Measurements from ENCODE around the gene SPATA6L.

SPATA6L gene

DNA sequence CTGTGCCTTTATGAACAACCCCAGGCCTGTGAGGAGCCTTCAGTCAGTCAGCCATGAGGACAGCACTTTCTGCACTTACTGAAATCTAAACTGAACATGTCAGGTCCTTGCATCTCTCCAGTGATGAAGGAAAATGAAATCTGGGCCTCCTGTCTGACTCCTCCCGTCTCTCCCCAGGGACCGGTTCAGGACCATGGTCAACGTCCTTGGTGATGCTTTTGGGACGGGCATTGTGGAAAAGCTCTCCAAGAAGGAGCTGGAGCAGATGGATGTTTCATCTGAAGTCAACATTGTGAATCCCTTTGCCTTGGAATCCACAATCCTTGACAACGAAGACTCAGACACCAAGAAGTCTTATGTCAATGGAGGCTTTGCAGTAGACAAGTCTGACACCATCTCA, 81.1 kb downstream of the SPATA6L start:
- no peak for DNase-seq (ENCODE audit: low read depth in 2 of 2)

DNA sequence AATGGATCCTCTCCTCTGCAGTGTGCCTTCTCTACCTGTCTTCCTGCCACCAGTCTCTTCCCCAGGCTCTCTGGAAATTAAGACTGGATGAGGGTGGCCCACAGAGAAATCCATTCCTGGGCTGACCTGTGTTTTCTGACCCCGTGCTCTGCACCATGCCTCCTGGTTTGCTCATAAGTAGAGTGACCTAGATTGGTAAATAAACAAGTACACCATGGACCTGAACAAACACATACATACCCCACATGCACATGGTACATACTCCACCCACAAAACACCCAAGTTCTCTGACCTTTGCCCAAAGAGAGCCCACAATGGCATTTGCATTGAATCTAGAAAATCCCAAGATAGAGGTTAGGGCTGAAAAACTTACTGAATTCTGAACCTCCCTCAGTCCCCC, 81.6 kb downstream of the SPATA6L start:
- no peak for DNase-seq (ENCODE audit: low read depth in 2 of 2)

DNA sequence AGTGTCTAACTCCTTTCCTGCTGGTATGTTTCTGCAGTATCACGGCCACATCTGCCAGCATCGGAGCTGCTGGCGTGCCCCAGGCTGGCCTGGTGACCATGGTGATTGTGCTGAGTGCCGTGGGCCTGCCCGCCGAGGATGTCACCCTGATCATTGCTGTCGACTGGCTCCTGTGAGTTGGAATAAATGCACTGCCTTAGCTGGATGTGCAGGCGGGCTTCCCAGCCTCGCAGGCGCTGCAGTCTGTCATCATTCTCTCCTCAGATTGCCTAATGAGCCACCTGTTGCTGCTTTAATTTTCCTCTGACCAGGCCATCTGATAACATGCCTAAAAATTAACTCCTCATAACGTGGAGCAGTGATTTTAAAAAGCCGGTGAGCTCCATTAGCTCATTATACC, 83.3 kb downstream of the SPATA6L start:
- DNase-seq (ENCODE audit: low read depth in 2 of 2) = no peak

DNA sequence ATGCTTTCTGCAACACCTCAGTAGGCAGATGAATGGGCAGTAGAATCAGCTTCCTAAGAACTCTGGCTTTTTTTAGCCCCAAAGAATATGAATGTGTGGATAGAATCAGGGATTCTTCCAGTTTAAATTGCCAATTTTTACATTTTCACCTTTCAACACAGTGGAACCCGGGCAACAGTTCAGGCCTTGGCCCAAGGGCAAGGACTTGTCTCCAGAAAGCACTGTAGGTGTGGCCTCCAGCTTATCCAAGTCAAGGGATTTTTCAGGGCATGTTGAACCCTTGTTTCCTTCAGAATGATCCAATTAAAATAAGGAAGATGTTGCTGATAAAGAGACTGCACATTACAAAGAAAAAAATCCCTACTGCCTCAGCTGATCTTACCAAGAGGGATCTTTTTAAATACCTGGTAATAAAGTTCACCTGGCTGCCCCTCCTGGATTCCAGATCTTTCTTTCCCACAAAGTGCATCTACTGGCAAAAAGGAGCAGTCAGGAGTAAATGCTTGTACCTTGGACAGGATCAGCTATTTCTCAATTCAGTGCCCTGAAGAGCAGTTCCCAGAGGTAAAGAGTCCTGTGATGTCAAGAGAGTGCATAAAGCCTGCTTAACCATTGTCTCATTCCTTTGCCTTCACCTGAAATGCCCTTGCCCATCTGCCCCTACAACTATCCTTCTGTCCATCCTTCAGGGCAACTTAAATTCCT, 84.3 kb downstream of the SPATA6L start:
- DNase-seq (ENCODE audit: low read depth in 2 of 2) = no peak

DNA sequence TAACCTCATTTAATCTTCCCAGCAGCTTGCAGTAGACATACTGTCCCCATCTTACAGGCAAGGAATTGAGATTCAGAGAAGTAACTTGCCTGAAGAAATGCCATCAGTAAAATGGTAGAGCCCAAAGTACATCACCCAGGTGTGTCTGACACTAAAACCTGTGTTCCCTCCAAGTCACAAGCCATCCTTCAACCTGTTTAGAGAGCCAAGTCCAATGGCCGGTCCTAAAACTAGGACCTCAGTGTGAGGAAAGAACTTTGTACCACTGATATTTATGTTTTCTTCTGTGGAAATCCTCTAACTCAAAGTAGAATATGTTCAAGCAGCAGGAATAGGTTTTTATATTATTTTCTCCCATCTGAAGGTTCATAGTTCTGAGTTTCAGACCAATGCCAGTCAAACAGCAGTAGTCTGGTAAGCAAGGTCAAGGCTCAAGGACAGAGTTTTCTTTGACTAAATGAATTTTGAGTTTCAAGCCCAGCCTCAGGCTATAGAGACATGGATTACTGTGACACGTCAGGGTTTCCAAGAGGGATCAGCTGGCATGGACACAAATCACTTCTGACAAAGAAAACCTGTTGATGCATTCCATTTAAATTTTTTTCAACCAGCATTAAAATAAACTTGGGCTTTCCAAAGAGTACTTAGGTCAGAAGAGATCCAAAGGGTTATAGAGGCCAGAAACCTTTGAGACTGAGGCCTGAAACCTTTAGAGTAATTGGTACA, 85.1 kb downstream of the SPATA6L start:
- DNase-seq (ENCODE audit: low read depth in 2 of 2) = no peak

DNA sequence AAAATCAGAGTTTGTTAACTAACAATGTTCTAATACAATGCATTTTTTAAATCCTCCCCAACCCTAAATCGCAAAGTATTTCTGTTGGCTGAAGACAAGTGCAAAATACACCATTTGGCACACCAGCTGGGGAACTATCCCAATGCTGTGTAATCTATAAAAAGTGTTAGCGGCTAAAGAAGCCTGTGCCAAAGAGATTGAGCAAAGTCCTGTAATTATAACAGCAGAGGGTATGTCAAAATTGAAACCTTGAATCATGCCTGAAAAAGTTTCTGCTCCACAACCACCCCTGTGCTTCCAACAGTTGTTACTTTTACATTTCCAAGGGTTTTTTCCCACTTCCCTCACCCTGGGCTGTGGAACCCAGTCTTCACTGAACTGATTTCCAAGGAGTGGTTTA, 87.3 kb downstream of the SPATA6L start:
- no peak for DNase-seq (ENCODE audit: low read depth in 2 of 2)

DNA sequence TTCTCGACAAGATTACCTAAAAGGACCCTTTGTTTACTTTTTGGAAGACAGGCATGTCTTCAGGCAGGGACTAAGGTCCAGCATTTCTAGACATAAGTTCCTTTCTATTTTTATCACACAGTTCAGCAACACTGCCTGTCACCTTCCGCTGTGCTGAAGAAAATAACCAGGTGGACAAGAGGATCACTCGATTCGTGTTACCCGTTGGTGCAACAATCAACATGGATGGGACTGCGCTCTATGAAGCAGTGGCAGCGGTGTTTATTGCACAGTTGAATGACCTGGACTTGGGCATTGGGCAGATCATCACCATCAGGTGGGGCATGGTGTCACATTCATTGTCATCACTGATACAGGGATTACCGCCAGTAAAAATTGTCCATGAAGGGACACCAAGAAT, 89.8 kb downstream of the SPATA6L start:
- no peak for DNase-seq (ENCODE audit: low read depth in 2 of 2)

DNA sequence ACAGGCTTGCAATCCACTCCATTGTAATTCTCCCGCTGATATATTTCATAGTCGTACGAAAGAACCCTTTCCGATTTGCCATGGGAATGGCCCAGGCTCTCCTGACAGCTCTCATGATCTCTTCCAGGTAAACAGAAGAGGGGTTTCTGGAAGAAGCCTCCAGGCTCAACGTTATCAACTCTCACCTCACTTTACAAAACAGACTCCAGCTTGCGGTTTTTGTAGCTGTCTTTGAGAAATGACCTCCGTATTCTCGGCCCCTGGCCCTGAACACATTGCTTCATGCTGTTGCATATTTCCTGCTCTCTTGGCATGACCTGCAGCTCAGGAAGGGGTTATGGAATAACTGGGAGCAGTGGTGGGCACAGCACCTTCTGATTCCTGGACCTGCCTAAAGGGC, 90.3 kb downstream of the SPATA6L start:
- no peak for DNase-seq (ENCODE audit: low read depth in 2 of 2)

DNA sequence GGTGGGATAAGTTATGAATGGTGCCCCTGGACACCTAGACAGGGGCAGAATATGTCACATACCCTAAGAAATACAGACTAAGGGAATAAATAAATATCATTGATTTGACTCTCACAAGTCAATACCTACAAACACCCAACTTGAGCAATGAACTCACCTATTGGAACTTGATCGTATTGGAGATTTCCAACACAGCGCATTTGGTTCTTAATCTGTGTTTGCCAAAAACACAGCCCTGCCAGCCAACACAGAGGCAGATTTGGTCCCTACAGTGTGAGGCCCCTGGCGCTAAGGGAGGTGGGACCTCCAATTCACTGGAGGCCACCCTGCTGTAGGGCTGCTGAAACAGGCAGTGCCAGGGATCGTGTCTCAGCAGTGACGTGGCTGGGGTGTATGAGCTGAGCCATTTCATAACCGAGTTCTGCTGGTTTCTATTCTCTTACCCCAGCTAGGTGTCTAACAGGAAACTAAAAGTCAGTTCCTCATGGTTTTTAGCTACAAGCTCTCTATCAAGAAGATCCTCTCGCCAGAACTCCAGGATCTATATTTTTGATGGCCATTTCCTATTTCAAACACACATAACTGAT, 91.5 kb downstream of the SPATA6L start:
- no peak for DNase-seq (ENCODE audit: low read depth in 2 of 2)

DNA sequence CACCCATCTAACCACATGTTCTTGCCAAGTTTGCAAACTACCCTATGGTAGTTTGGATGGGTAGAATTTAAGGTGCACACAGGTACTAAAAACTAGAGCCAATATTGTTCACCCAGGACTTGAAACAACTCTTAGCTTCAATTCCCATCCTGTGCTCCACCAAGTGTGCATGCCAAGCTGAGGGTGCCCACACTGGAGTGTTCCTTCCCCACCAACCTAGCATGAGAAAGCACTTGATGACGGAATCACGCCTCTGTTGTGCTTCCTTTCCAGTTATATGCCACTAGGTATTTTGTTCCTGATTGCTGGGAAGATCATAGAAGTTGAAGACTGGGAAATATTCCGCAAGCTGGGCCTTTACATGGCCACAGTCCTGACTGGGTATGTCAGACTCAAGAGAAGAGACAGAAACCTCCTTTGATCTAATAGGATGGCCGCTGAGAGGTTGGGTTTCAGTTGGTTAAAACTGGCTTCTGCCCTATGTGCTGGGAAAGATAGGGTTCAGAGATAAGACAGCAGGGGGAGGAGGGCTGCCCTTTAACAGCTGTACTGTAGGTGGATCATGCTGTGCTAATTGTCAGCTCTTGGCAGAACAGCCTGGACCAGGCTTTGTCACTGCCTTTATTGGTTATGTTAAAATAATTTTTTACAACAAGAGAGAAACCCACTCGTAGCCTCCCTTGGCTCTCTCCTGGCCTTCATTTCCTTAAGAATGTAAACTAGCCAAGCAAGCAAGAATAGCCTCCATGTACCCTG, 92.5 kb downstream of the SPATA6L start:
- no peak for DNase-seq (ENCODE audit: low read depth in 2 of 2)

DNA sequence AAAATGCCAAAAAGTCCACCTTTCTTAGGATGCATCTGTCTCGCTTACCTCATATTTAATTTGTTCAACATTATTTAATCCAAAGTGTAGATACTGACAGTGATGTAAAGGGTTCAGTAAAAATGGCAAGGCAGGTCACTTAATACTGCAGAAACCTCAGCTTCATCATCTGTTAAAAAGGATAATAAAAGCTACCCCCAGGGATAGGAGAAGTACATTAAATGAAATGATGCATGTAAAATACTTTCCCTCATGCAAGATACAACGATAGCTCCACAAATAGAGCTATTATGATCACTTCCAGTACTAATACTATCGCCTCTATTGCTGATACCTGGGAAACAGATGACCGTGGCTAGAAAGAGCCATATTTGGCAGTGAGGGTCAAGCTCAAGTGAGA, 93.1 kb downstream of the SPATA6L start:
- DNase-seq (ENCODE audit: low read depth in 2 of 2) = no peak

DNA sequence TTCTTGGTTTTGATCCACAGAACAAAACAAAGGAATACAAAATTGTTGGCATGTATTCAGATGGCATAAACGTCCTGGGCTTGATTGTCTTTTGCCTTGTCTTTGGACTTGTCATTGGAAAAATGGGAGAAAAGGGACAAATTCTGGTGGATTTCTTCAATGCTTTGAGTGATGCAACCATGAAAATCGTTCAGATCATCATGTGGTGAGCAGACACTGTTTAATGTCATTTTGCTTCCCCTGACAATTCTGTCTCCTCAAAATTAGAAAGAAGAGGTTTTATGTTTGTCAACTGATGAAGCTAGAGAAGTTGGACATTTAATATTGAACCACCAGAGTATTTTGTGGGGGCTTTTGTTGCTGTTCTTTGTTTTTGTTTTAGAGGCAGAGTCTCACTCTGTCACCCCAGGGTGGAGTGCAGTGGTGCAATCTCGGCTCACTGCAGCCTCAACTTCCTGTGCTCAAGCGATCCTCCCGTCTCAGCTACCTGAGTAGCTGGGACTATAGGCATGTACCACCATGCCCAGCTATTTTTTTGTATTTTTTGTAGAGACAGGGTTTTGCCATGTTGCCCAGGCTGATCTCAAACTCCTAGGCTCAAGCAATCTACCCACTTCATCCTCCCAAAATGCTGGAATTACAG, 94.0 kb downstream of the SPATA6L start:
- DNase-seq (ENCODE audit: low read depth in 2 of 2) = no peak

DNA sequence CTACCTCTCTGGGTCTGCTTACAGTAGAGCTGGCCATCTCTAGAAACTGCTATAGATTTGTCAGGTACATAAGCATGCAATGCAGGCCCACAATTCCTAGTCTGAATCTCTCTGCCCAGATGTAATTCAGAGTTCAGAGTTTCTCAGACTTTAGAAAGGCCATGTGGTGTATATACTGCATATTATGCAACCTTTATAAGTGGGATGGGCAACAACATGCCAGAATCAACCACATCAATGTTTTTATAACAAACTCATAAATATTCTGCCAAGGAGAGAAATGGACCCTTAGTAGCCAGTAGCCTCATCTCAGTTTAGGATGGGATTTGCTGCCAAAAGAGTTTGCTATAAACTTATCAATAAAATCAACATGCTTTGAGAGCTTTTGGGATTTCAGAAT, 97.2 kb downstream of the SPATA6L start:
- DNase-seq (ENCODE audit: low read depth in 2 of 2) = no peak

DNA sequence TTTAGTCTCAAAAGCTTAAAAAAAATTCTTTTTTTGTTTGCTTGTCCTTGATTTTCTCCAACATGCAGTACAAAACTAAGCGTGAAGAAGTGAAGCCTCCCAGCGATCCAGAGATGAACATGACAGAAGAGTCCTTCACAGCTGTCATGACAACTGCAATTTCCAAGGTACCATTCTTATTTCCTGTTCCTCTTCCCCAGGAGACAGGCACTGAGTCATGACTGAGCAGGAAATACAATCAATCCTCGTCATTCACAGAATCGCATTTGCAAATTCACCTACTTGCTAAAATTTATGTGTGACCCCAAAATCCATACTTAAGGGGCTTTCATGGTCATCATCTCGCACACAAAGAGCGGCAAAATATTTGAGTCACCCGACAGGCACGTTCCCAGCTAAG, 98.7 kb downstream of the SPATA6L start:
- no peak for DNase-seq (ENCODE audit: low read depth in 2 of 2)

DNA sequence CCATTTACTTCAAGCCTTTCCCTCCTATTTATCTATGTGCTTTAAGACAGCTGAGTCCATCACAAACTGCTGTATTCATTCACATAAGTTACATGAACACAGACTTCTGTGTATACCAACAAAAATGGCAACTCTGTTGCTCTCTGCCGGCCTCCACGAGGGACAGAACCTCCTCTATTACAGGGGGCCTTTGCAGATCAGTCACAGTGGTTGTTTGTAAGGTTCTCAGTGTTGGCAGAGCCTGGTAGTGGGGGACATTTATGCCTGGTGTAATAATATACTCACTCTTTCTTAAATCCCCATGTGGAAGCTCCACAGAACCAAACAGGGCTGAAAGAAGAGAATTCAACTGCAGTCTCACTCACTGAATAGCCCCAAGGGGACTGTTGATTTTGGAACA, 99.5 kb downstream of the SPATA6L start:
- no peak for DNase-seq (ENCODE audit: low read depth in 2 of 2)

DNA sequence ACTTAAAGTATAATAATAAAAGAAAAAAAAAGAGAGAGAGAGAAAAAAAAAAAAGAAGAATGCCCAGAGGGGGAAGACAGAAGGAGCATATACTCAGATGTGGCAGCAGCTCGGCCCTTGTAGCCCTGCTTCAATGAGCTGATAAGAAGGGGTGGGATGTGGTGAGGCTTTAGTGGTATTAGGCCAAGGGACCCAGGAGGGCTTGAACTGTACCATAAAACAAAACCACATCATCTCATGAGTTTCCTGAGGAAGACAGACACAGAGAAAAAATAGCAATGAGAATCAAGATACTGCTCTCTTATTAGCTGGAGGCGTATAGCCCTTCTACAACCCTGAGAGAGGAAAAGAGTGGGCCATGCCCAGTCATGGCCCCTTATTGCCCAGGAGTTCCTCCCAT, 103.2 kb downstream of the SPATA6L start:
- DNase-seq (ENCODE audit: low read depth in 2 of 2) = no peak

DNA sequence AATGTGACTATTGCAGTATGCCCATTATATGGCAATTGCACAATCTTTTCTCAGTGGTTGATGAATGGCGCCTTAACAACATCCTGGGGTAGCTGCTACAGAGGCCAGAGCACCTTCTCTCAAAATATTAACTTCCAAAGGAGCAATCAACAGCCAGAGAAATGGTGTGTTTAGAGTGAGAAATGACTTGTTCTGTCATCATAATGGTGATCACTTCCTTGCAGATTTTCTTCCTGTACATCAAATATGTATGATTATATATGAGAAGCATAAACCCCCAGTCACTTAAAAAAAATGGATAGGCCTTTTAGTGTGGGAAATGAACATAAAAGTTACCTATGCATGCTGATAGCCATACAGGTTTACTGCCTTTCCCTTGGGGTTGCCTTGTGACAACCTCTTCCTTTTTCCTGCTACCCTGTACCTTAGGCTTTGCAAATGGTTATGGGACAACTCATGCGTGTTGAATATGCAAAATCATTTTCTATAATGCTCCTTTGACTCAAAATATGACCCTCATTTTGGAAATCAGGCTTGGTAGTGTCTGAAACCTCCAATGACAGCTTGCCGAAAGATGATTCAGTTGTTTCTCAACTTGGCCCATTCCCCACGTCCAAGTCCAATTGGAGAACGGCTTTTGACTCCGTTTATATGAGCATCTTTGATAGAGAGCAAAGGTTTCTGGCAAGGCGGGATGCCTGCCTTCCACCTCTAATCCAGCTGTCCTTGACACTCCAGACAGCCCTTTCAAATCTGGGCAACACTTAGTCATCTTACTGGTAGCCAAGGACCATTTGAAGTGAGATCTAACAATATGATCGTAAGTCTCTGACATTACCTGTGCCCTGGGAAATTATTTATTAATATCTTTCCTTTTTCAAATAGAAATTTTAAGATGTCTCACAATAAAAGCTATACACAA, 106.8 kb downstream of the SPATA6L start:
- no peak for DNase-seq (ENCODE audit: low read depth in 2 of 2)

DNA sequence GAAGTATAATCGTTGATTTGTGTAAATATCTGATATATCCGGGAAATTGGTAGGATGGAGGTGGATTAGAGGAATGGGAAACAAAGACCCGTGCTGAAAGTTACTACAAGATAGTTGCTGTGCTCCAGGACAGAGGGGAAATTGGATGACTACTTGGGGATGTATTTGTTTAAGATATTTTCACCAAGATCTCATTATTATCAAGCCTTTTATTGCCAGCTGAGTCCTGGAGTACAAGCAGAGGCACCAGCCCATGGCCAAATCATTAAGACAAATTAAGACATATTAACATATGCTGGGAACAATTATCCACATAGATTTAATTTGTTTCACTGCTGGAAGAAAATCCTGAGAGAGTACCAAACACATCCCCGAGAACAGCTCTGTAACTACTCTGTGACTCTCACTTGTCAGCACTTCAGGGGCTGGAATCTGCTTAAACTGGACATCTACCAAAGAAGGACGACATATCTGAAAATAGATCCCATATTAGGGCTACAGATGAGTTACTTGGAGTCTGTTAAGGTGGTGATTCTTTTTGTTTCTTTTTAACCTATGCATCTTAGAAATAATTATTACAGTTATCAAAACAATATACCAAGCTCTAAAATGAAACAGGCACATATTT, 107.8 kb downstream of the SPATA6L start:
- no peak for DNase-seq (ENCODE audit: low read depth in 2 of 2)

DNA sequence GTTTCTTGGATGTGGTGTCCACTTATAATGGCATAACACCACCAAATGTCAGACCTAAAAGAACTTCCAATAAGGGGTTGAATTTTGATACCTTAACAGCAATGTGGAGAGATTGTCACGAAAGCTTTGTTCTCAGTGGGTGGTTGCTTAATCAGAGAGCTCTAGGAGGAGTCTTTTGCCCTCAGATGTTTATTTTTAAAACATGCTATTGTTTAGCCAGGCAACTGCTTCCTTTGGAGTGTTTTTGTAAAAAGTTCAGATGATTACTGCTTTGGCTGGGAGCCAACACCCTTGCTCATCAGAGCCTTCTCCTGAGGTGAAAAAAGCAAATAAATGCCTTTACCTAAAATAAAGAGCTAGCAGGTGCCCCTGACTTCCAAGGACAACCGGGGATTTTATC, 111.0 kb downstream of the SPATA6L start:
- DNase-seq (ENCODE audit: low read depth in 2 of 2) = no peak

DNA sequence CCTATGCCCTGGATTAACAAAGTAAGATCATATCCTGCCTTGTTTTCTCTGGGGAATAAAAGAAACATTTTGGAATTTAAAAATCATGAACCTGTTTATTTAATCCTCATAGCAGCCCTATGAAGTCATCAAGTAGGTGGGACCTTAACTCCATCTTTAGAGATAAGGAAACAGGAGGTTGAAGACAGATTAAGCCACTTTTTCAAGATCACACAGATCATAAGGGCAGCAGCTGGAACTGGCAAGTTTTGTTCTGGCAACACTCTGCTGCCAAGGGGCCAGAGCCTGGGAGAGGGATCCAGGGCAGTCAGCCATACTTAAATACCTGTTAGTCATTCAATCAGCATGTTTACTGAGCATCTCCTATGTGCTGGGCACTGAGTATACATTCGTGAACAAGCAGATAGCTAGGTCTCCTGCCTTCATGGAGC, 112.3 kb downstream of the SPATA6L start:
- DNase-seq (ENCODE audit: low read depth in 2 of 2) = no peak
